HEK293 (cell line): ENCODE data around the gene CCNK.

ENCODE experiments used
- CTCF ChIA-PET: fragments of 350-600 bp; formaldehyde crosslinking; extraction: SDS; loops from one replicate; lab custom pipeline; 2021; ENCODE audit warnings: antibody characterized with exemption; lab: Yijun Ruan, JAX
- POLR2A ChIA-PET: fragments of 300-600 bp; formaldehyde crosslinking; extraction: SDS; loops from one replicate; lab custom pipeline; 2020; ENCODE audit warnings: antibody characterized with exemption, inconsistent platforms; lab: Yijun Ruan, JAX
- H3K27ac ChIP-seq: fragments of 200-500 bp; sonication (Bioruptor generic); 2 replicates; pipeline ENCODE4 v1.5.1; 2014; ENCODE audit warnings: low read depth, low read length, control low read depth, inconsistent platforms; ENCODE audit errors: extremely low read depth
- H3K36me3 ChIP-seq, 2 experiments: fragments of 200-500 bp in 1 of 2; sonication (Bioruptor generic) in 1 of 2; 1 replicate in 1 of 2; 2 replicates in 1 of 2; pipeline ENCODE4 v1.5.1; 2014 to 2017; ENCODE audit warnings: inconsistent platforms in 2 of 2, low read length in 2 of 2; ENCODE audit not compliant: control insufficient read depth in 2 of 2, insufficient read depth in 1 of 2
- H3K4me1 ChIP-seq: fragments of 200-500 bp; sonication (Bioruptor generic); 2 replicates; pipeline ENCODE4 v1.5.1; 2014; ENCODE audit warnings: mild to moderate bottlenecking, low read length, inconsistent platforms; ENCODE audit not compliant: control insufficient read depth, insufficient read depth
- H3K4me3 ChIP-seq: 2 replicates; pipeline ENCODE4 v1.5.1; 2011; ENCODE audit warnings: low read depth, mild to moderate bottlenecking, control low read depth, low read length, moderate library complexity
- H3K9me3 ChIP-seq: fragments of 200-500 bp; sonication (Bioruptor generic); 2 replicates; pipeline ENCODE4 v1.5.1; 2014; ENCODE audit warnings: low read depth, low read length, inconsistent platforms; ENCODE audit not compliant: control insufficient read depth, insufficient read depth
- GLIS2 ChIP-seq: fragments of 450-650 bp; formaldehyde crosslinking; IDR thresholded peaks from 2 replicates; pipeline ENCODE4 v1.5.1; 2016; ENCODE audit warnings: missing biosample characterization, missing genetic modification characterization
- KLF1 ChIP-seq: fragments of 450-650 bp; formaldehyde crosslinking; IDR thresholded peaks from 2 replicates; pipeline ENCODE4 v1.5.1; 2016; ENCODE audit warnings: missing biosample characterization, missing genetic modification characterization
- KLF10 ChIP-seq: fragments of 450-650 bp; IDR thresholded peaks from 2 replicates; pipeline ENCODE4 v1.5.1; 2018; ENCODE audit warnings: missing biosample characterization, mild to moderate bottlenecking, missing genetic modification characterization
- RBAK ChIP-seq: fragments of 450-650 bp; formaldehyde crosslinking; IDR thresholded peaks from 2 replicates; pipeline ENCODE4 v1.5.1; 2016; ENCODE audit warnings: missing biosample characterization, missing genetic modification characterization
- REPIN1 ChIP-seq: fragments of 450-650 bp; formaldehyde crosslinking; IDR thresholded peaks from 2 replicates; pipeline ENCODE4 v1.5.1; 2017; ENCODE audit warnings: missing biosample characterization, missing genetic modification characterization, low read depth
- SP3 ChIP-seq: fragments of 450-650 bp; formaldehyde crosslinking; IDR thresholded peaks from 2 replicates; pipeline ENCODE4 v1.5.1; 2016; ENCODE audit warnings: missing biosample characterization, missing genetic modification characterization
- SP7 ChIP-seq: fragments of 450-650 bp; formaldehyde crosslinking; IDR thresholded peaks from 2 replicates; pipeline ENCODE4 v1.5.1; 2016; ENCODE audit warnings: missing biosample characterization, missing genetic modification characterization
- ZBTB21 ChIP-seq: fragments of 450-650 bp; formaldehyde crosslinking; IDR thresholded peaks from 2 replicates; pipeline ENCODE4 v1.5.1; 2017; ENCODE audit warnings: missing biosample characterization, missing genetic modification characterization
- ZBTB7A ChIP-seq: fragments of 450-650 bp; formaldehyde crosslinking; IDR thresholded peaks from 2 replicates; pipeline ENCODE4 v1.5.1; 2016; ENCODE audit warnings: low read depth, missing biosample characterization, missing genetic modification characterization
- ZNF19 ChIP-seq: fragments of 450-650 bp; formaldehyde crosslinking; IDR thresholded peaks from 2 replicates; pipeline ENCODE4; 2016; ENCODE audit warnings: missing biosample characterization, missing genetic modification characterization, low read depth
- ZNF266 ChIP-seq: fragments of 450-650 bp; formaldehyde crosslinking; IDR thresholded peaks from 2 replicates; pipeline ENCODE4 v1.5.1; 2016; ENCODE audit warnings: missing biosample characterization, missing genetic modification characterization, low read depth
- ZNF324 ChIP-seq: fragments of 450-650 bp; formaldehyde crosslinking; IDR thresholded peaks from 2 replicates; pipeline ENCODE4 v1.5.1; 2016; ENCODE audit warnings: missing biosample characterization, missing genetic modification characterization
- ZNF341 ChIP-seq: fragments of 450-650 bp; formaldehyde crosslinking; IDR thresholded peaks from 2 replicates; pipeline ENCODE4; 2016; ENCODE audit warnings: low read depth, missing biosample characterization, missing genetic modification characterization
- ZNF473 ChIP-seq: fragments of 450-650 bp; formaldehyde crosslinking; IDR thresholded peaks from 2 replicates; pipeline ENCODE4 v1.5.1; 2017; ENCODE audit warnings: missing biosample characterization, missing genetic modification characterization
- ZNF48 ChIP-seq: fragments of 450-650 bp; formaldehyde crosslinking; IDR thresholded peaks from 2 replicates; pipeline ENCODE4 v1.5.1; 2016; ENCODE audit warnings: missing biosample characterization, missing genetic modification characterization
- ZNF514 ChIP-seq: fragments of 450-650 bp; formaldehyde crosslinking; IDR thresholded peaks from 2 replicates; pipeline ENCODE4 v1.5.1; 2016; ENCODE audit warnings: missing biosample characterization, missing genetic modification characterization
- ZNF529 ChIP-seq: fragments of 450-650 bp; formaldehyde crosslinking; IDR thresholded peaks from 2 replicates; pipeline ENCODE4 v1.5.1; 2017; ENCODE audit warnings: missing genetic modification characterization, missing biosample characterization; ENCODE audit not compliant: insufficient replicate concordance
- TF ChIP-seq, protein P1 (sequence below): fragments of 450-650 bp; formaldehyde crosslinking; IDR thresholded peaks from 2 replicates; pipeline ENCODE4 v1.5.1; 2016; ENCODE audit warnings: missing biosample characterization, missing genetic modification characterization
- TF ChIP-seq, protein P2 (sequence below): fragments of 450-650 bp; formaldehyde crosslinking; IDR thresholded peaks from 2 replicates; pipeline ENCODE4 v1.5.1; 2016; ENCODE audit warnings: missing biosample characterization, missing genetic modification characterization, low read depth
- TF ChIP-seq, protein P3 (sequence below): fragments of 450-650 bp; IDR thresholded peaks from 2 replicates; pipeline ENCODE4 v1.5.1; 2018; ENCODE audit warnings: missing biosample characterization, missing genetic modification characterization

The CCNK gene

GRCh38 chr14:99466758-99467157, 14.5 kb upstream of the CCNK start:
- TF ChIP-seq ZNF48 (tag by site-specific recombination) (no peak), ZBTB21 (tag by site-specific recombination) (no peak), KLF1 (tag by site-specific recombination) (no peak), ZNF473 (tag by site-specific recombination) (no peak), KLF10 (tag by site-specific recombination) (no peak), REPIN1 (tag by site-specific recombination) (no peak), GLIS2 (tag by site-specific recombination) (no peak), ZNF266 (tag by site-specific recombination) (no peak), ZNF19 (no peak), ZNF514 (tag by site-specific recombination) (no peak), ZBTB7A (tag by site-specific recombination) (no peak), RBAK (tag by site-specific recombination) (no peak), ZNF529 (no peak), SP3 (no peak)
- TF ChIP-seq, protein P1, sequence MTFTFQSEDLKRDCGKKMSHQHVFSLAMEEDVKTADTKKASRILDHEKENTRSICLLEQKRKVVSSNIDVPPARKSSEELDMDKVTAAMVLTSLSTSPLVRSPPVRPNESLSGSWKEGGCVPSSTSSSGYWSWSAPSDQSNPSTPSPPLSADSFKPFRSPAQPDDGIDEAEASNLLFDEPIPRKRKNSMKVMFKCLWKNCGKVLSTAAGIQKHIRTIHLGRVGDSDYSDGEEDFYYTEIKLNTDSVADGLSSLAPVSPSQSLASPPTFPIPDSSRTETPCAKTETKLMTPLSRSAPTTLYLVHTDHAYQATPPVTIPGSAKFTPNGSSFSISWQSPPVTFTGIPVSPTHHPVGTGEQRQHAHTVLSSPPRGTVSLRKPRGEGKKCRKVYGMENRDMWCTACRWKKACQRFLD (tag by site-specific recombination): no peak
- TF ChIP-seq, protein P2, sequence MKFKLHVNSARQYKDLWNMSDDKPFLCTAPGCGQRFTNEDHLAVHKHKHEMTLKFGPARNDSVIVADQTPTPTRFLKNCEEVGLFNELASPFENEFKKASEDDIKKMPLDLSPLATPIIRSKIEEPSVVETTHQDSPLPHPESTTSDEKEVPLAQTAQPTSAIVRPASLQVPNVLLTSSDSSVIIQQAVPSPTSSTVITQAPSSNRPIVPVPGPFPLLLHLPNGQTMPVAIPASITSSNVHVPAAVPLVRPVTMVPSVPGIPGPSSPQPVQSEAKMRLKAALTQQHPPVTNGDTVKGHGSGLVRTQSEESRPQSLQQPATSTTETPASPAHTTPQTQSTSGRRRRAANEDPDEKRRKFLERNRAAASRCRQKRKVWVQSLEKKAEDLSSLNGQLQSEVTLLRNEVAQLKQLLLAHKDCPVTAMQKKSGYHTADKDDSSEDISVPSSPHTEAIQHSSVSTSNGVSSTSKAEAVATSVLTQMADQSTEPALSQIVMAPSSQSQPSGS (tag by site-specific recombination): no peak
- TF ChIP-seq, protein P3, sequence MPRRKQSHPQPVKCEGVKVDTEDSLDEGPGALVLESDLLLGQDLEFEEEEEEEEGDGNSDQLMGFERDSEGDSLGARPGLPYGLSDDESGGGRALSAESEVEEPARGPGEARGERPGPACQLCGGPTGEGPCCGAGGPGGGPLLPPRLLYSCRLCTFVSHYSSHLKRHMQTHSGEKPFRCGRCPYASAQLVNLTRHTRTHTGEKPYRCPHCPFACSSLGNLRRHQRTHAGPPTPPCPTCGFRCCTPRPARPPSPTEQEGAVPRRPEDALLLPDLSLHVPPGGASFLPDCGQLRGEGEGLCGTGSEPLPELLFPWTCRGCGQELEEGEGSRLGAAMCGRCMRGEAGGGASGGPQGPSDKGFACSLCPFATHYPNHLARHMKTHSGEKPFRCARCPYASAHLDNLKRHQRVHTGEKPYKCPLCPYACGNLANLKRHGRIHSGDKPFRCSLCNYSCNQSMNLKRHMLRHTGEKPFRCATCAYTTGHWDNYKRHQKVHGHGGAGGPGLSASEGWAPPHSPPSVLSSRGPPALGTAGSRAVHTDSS: no peak
- ChIA-PET POLR2A (interaction anchor here (1.3 kb wide), 1 partner anchor 13 kb away, joined by 3 read pairs; no protein-coding TSS in a partner anchor), CTCF (interaction anchor here (0.6 kb wide), 1 partner anchor 78 kb away, joined by 3 read pairs; no protein-coding TSS in a partner anchor)
- Histone ChIP-seq H3K36me3 (peaks cover 0 to 18% of the 10 kb centered on the region in 2 experiments; a peak in 1 of 3 replicates), H3K4me1 (peaks cover 16% of the 10 kb centered on the region), H3K27ac (no peak overlapping the region), H3K9me3 (no peaks in the 10 kb centered on the region), H3K4me3 (no peak overlapping the region)

GRCh38 chr14:99467336-99468078, 13.7 kb upstream of the CCNK start:
- H3K27ac ChIP-seq: no peak overlapping the region
- TF ChIP-seq SP7 (tag by site-specific recombination) (no peak), ZNF341 (tag by site-specific recombination) (peak; percentile 73), ZNF324 (tag by site-specific recombination) (no peak)
- H3K9me3 ChIP-seq: no peaks in the 10 kb centered on the region
- ChIA-PET POLR2A (interaction anchor here (1.3 kb wide), 1 partner anchor 12 kb away, joined by 3 read pairs; no protein-coding TSS in a partner anchor), CTCF (interaction anchor here (0.6 kb wide), 2 partner anchors 79 to 282 kb away, joined by 3 to 5 read pairs; no protein-coding TSS in a partner anchor)
- no peak overlapping the region for H3K4me3 ChIP-seq
- peaks cover 16% of the 10 kb centered on the region for H3K4me1 ChIP-seq
- peaks cover 0 to 12% of the 10 kb centered on the region in 2 experiments; a peak in 1 of 3 replicates for H3K36me3 ChIP-seq
